BLaER1 treated with 17β-estradiol and CSF1 and Interleukin-3, amounts not matched to agents 10 nM and 100 nM (cell line): ENCODE data around the gene SIL1.

Experiments used
- H3K27ac ChIP-seq, 11 experiments: shearing (Covaris generic); formaldehyde crosslinking; 2 replicates each; pipeline ENCODE4 v1.8.1; 2022
- H3K27me3 ChIP-seq, 11 experiments: shearing (Covaris generic); formaldehyde crosslinking; 2 replicates each; pipeline ENCODE4 v1.8.1; 2022
- H3K36me3 ChIP-seq, 11 experiments: shearing (Covaris generic); formaldehyde crosslinking; 2 replicates each; pipeline ENCODE4 v1.8.1; 2022
- H3K4me1 ChIP-seq, 10 experiments: shearing (Covaris generic); formaldehyde crosslinking; 2 replicates each; pipeline ENCODE4 v1.8.1; 2022
- H3K4me2 ChIP-seq, 11 experiments: shearing (Covaris generic); formaldehyde crosslinking; 2 replicates each; pipeline ENCODE4 v1.8.1; 2022
- H3K4me3 ChIP-seq, 10 experiments: shearing (Covaris generic); formaldehyde crosslinking; 2 replicates each; pipeline ENCODE4 v1.8.1; 2022
- H3K9ac ChIP-seq, 11 experiments: shearing (Covaris generic); formaldehyde crosslinking; 2 replicates each; pipeline ENCODE4 v1.8.1; 2022
- H3K9me3 ChIP-seq, 11 experiments: shearing (Covaris generic); formaldehyde crosslinking; replicated peaks in 1 of 11; 2 replicates each; pipeline ENCODE4 v1.8.1; 2022
- H4K20me1 ChIP-seq, 11 experiments: shearing (Covaris generic); formaldehyde crosslinking; 2 replicates each; pipeline ENCODE4 v1.8.1; 2022
- Cebpa-rat ChIP-seq, 11 experiments: shearing (Covaris generic); IDR thresholded peaks; 2 replicates each; pipeline ENCODE4 v1.8.1; 2022

The SIL1 gene

DNA sequence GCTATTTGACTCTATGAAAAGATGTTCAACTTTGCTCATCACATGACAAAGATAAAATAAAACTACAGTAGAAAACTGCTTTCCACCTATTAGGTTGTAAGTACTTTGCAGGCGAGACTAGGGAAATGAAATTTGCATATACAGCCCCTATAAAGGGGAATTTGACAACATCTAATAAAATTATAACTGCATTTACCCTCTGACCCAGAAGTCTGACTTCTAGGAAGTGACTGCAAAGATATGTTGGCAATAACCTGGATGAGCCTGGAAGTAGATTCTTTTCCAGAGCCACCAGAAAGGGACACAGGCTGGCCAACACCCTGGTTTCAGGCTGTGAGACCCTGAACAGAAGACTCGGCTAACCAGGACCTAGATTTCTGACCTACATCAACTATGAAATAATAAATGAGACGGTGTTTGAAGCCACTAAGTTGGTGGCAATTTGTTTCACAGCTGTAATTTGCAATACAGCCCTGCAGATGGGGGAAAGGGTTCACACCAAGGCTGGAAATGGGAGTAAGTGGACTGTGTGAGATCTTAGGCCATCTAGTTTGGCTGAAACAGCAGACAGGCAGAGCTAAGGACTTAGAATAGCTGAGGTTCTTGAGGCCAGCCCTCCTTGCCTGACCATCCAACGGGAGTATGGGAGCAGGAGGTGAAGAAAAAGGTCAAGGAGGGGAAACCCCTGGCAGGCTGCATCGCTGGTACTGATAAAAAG, 106.6 kb downstream of the SIL1 start:
- peaks cover 0 to 16% (median 0%) of the 10 kb centered on the region in 11 experiments; a peak in 2 of 22 replicates for H3K36me3 ChIP-seq
- no peak for TF ChIP-seq Cebpa-rat (IDR thresholded peaks at IDR 0.05)
- H3K9ac ChIP-seq = no peak overlapping the region
- H3K27ac ChIP-seq = no peak overlapping the region
- peaks cover 0 to 27% (median 5%) of the 10 kb centered on the region in 10 experiments; a peak in 9 of 20 replicates for H3K4me1 ChIP-seq
- H3K4me3 ChIP-seq = no peak overlapping the region
- no peaks in the 10 kb centered on the region for H3K27me3 ChIP-seq
- no peak overlapping the region for H3K4me2 ChIP-seq
- peaks cover 0 to 26% (median 0%) of the 10 kb centered on the region in 11 experiments; a peak in 3 of 22 replicates for H4K20me1 ChIP-seq
- no peaks in the 10 kb centered on the region for H3K9me3 ChIP-seq

GRCh38 chr5:139090581-139090980, 107.6 kb downstream of the SIL1 start:
- H3K9me3 ChIP-seq = peaks cover 0 to 5% (median under 1%) of the 10 kb centered on the region in 11 experiments; a peak in 7 of 22 replicates
- no peak for TF ChIP-seq Cebpa-rat (IDR thresholded peaks at IDR 0.05)
- H3K4me3 ChIP-seq = no peak overlapping the region
- H3K27ac ChIP-seq = no peak overlapping the region
- no peak overlapping the region for H3K9ac ChIP-seq
- H3K27me3 ChIP-seq = no peaks in the 10 kb centered on the region
- H3K4me2 ChIP-seq = no peak overlapping the region
- H3K36me3 ChIP-seq = peaks cover 0 to 14% (median 0%) of the 10 kb centered on the region in 11 experiments; a peak in 5 of 22 replicates
- peaks cover 0 to 25% (median 5%) of the 10 kb centered on the region in 10 experiments; a peak in 9 of 20 replicates for H3K4me1 ChIP-seq
- H4K20me1 ChIP-seq = peaks cover 0 to 26% (median 0%) of the 10 kb centered on the region in 11 experiments; a peak in 3 of 22 replicates

GRCh38 chr5:139088024-139088423, 110.1 kb downstream of the SIL1 start:
- TF ChIP-seq Cebpa-rat (IDR thresholded peaks at IDR 0.05) = no peak
- H3K27ac ChIP-seq = no peak overlapping the region
- no peak overlapping the region for H3K4me3 ChIP-seq
- H3K27me3 ChIP-seq = no peaks in the 10 kb centered on the region
- peaks cover 0 to 9% (median 0%) of the 10 kb centered on the region in 10 experiments; a peak in 4 of 20 replicates for H3K4me1 ChIP-seq
- peaks cover 0 to 15% (median 9%) of the 10 kb centered on the region in 11 experiments; a peak in 16 of 22 replicates for H3K9me3 ChIP-seq
- no peak overlapping the region for H3K9ac ChIP-seq
- H4K20me1 ChIP-seq = peaks cover 0 to 21% (median 0%) of the 10 kb centered on the region in 11 experiments; a peak in 3 of 22 replicates
- peak overlapping the region in 1 of 11 experiments; percentile 33; a peak in 2 of 22 replicates for H3K4me2 ChIP-seq
- H3K36me3 ChIP-seq = peaks cover 0 to 15% (median 0%) of the 10 kb centered on the region in 11 experiments; a peak in 6 of 22 replicates

- Histone ChIP-seq H3K36me3 (peaks cover 0 to 13% (median 0%) of the 10 kb centered on the region in 11 experiments; a peak in 6 of 22 replicates), H3K4me3 (no peak overlapping the region), H3K9me3 (peaks cover 0 to 19% (median 10%) of the 10 kb centered on the region in 11 experiments; a peak in 16 of 22 replicates), H3K27me3 (no peaks in the 10 kb centered on the region), H3K9ac (no peak overlapping the region), H3K4me1 (peaks cover 0 to 43% (median 0%) of the 10 kb centered on the region in 10 experiments; a peak in 6 of 20 replicates), H3K27ac (no peak overlapping the region), H3K4me2 (no peak overlapping the region), H4K20me1 (peaks cover 0 to 23% (median 0%) of the 10 kb centered on the region in 11 experiments; a peak in 3 of 22 replicates)
- no peak for TF ChIP-seq Cebpa-rat (IDR thresholded peaks at IDR 0.05)
These were observed 115.2 kb downstream of the SIL1 start for GRCh38 chr5:139082813-139083498.

- Histone ChIP-seq H3K4me2 (peak overlapping the region in 2 of 11 experiments; percentile 39 to 49; a peak in 3 of 22 replicates), H3K4me3 (no peak overlapping the region), H3K9me3 (peaks cover 0 to 9% (median 4%) of the 10 kb centered on the region in 11 experiments; a peak in 12 of 22 replicates), H3K27me3 (no peaks in the 10 kb centered on the region), H3K27ac (no peak overlapping the region), H3K9ac (no peak overlapping the region), H3K36me3 (peaks cover 0 to 4% (median 0%) of the 10 kb centered on the region in 11 experiments; a peak in 5 of 22 replicates), H3K4me1 (peaks cover 0 to 49% (median 0%) of the 10 kb centered on the region in 10 experiments; a peak in 5 of 20 replicates), H4K20me1 (peaks cover 0 to 28% (median 0%) of the 10 kb centered on the region in 11 experiments; a peak in 3 of 22 replicates)
- no peak for TF ChIP-seq Cebpa-rat (IDR thresholded peaks at IDR 0.05)
These were observed 118.1 kb downstream of the SIL1 start for GRCh38 chr5:139079991-139080610.

DNA sequence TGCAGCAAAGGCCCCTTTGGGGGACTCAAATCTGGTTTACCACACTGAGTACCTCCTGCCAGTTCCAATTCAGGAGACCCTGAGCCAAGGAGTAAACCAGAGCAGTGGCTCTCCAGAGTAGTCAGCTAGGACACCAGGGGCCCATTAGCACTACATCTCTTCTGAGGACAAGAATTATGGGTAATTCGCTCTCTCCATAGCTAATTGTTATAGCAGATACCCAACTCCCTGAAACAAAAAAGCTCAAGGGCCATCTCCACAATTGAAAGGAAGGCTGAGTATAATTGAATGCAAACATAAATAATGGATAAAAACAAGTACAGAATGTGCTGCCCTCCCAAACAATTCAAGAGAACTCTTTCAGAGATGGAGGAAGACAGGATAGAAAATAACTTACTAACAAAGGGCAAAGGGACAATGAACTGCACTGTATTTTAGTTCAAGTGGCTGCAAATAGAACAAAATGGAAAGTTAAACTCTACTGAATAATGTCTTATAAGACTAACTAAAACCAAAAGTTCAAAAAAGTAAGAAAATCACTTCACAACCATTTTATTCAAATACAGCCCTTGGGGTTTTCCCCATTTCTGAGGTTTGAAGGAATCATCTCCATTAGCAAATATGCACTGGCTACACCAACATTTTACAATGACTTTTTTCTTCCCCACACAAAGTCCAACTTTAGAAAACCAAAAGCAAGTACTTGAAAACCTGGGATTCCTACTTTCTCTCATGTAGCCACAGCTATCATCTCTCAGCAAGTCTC, 118.8 kb downstream of the SIL1 start:
- no peak overlapping the region for H3K4me3 ChIP-seq
- no peak for TF ChIP-seq Cebpa-rat (IDR thresholded peaks at IDR 0.05)

GRCh38 chr5:139078345-139078744, 119.8 kb downstream of the SIL1 start:
- Histone ChIP-seq H3K4me2 (peak overlapping the region in 4 of 11 experiments; percentile 1 to 41 (median 20); a peak in 4 of 22 replicates), H3K4me3 (no peak overlapping the region), H3K27ac (no peak overlapping the region), H3K9me3 (peaks cover 0 to 6% (median 0%) of the 10 kb centered on the region in 11 experiments; a peak in 2 of 22 replicates), H3K9ac (no peak overlapping the region), H4K20me1 (peaks cover 0 to 35% (median 0%) of the 10 kb centered on the region in 11 experiments; a peak in 3 of 22 replicates), H3K4me1 (peaks cover 0 to 49% (median 0%) of the 10 kb centered on the region in 10 experiments; a peak in 5 of 20 replicates), H3K36me3 (no peaks in the 10 kb centered on the region), H3K27me3 (no peaks in the 10 kb centered on the region)
- TF ChIP-seq Cebpa-rat (IDR thresholded peaks at IDR 0.05) = no peak

More for the DNA sequence above, 118.8 kb downstream of the SIL1 start:
- no peak overlapping the region for H3K9ac ChIP-seq
- H3K4me1 ChIP-seq = peaks cover 0 to 49% (median 0%) of the 10 kb centered on the region in 10 experiments; a peak in 5 of 20 replicates
- peaks cover 0 to 32% (median 0%) of the 10 kb centered on the region in 11 experiments; a peak in 3 of 22 replicates for H4K20me1 ChIP-seq
- H3K27me3 ChIP-seq = no peaks in the 10 kb centered on the region
- H3K27ac ChIP-seq = no peak overlapping the region
- peaks cover 0 to 6% (median 0%) of the 10 kb centered on the region in 11 experiments; a peak in 2 of 22 replicates for H3K9me3 ChIP-seq
- H3K4me2 ChIP-seq = peak overlapping the region in 2 of 11 experiments; percentile 39 to 49; a peak in 4 of 22 replicates
- H3K36me3 ChIP-seq = no peaks in the 10 kb centered on the region

DNA sequence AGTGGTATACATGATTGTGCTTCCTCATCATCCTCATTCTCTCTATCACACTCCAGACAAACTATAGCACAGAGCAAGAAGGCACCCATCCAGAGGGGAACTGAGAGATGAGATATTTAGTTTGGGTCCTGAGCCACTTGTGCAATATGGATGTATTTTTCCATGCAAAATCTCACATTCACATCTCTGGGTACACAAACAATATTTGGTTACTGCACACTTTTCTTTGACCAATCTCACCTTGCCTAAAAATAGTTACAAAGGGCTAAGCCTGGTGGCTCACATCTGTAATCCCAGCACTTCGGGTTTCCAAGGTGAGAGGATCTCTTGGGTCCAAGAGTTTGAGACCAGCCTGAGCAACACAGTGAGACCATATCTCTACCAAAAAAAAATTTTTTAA, 120.3 kb downstream of the SIL1 start:
- Histone ChIP-seq H3K9ac (no peak overlapping the region), H3K4me3 (no peak overlapping the region)

More for the DNA sequence above, 120.3 kb downstream of the SIL1 start:
- Histone ChIP-seq H3K27me3 (no peaks in the 10 kb centered on the region), H3K27ac (no peak overlapping the region), H4K20me1 (peaks cover 0 to 35% (median 0%) of the 10 kb centered on the region in 11 experiments; a peak in 3 of 22 replicates), H3K4me2 (peak overlapping the region in 1 of 11 experiments; percentile 41; a peak in 1 of 22 replicates), H3K9me3 (peaks cover 0 to 3% (median 0%) of the 10 kb centered on the region in 11 experiments; a peak in 2 of 22 replicates), H3K36me3 (no peaks in the 10 kb centered on the region), H3K4me1 (peaks cover 0 to 49% (median 0%) of the 10 kb centered on the region in 10 experiments; a peak in 5 of 20 replicates)
- TF ChIP-seq Cebpa-rat (IDR thresholded peaks at IDR 0.05) = no peak
